ENCODE results near the gene LIG1.

GRCh38 chr19:48085076-48085475 lies 85.1 kb downstream of the LIG1 start:
- no peak for TF ChIP-seq POLR2A (IDR thresholded peaks at IDR 0.05)
- no peak for TF ChIP-seq CTCF (IDR thresholded peaks at IDR 0.05)
- TF ChIP-seq POLR2AphosphoS5 (IDR thresholded peaks at IDR 0.05), result no peak
- no peak for TF ChIP-seq EP300 (IDR thresholded peaks at IDR 0.05)

All from sigmoid colon (tissue), 4 donors.